COR-L47 (cell line): Measurements from ENCODE around the gene DAAM1.

Experiments used
- DNase-seq: peaks from one replicate; lab custom pipeline; 2025; lab: John Stamatoyannopoulos, UW

DAAM1 gene

GRCh38 chr14:59314953-59315599, 126.6 kb downstream of the DAAM1 start:
- DNase-seq = no peak

- no peak for DNase-seq
Observed at GRCh38 chr14:59316151-59316830, 127.8 kb downstream of the DAAM1 start.

DNA sequence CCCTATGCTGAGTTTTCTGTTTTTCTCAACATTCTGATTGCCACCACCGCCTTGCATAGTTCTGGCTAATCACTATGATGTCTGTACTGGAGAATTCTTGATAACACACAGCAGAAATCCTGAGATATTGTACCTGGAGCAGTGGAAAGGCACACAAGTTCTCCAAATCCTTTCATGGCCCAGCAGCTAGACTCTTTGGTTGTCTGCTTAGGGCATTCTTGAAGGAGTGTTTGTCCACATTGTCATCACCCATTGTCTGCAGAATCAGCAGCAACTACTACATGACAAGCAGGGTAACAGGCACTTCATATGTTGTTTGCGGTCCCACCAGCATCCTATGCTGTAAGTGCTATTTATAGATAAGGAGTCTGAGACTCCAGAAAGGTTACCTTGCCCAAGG, 128.9 kb downstream of the DAAM1 start:
- DNase-seq = no peak

GRCh38 chr14:59317798-59318505, 129.5 kb downstream of the DAAM1 start:
- no peak for DNase-seq

DNA sequence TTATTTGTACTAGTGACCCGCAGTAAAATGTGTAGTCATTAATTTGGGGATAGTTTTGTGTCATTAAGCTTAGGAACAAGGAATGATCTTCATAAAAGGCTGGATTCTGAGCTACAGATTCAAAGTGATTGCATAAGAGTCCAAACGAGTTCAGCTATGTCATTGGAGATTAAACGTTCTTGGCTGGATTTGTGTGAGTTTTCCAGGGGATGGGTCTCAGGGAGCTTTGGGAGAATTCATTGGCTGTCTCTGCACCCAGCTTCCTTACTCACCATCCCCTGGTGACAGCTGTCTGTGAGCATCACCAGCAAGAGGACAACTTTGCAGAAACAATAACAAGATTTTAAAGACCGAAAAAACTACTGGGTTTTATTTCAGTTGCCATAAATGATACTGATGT, 130.4 kb downstream of the DAAM1 start:
- no peak for DNase-seq

DNA sequence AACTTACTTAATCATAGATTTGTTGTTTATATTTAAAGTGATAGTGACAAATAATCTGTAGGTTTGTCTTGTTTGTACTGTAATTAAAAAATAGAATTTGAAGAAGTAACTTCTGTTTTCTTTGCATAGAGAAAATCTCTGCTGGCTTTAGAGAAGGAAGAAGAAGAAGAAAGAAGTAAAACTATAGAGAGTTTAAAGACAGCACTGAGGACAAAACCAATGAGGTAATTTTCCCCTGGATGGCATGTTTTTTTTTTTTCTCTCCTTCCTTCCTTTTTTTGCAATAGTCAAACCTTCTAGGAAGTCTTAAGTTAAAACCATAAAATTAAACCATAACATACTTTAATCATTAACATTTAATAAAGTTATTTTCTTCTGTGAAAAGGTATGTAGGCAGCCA, 131.9 kb downstream of the DAAM1 start:
- DNase-seq = no peak

GRCh38 chr14:59320763-59321625, 132.5 kb downstream of the DAAM1 start:
- DNase-seq = no peak

GRCh38 chr14:59321626-59321949, 133.1 kb downstream of the DAAM1 start:
- DNase-seq = no peak

DNA sequence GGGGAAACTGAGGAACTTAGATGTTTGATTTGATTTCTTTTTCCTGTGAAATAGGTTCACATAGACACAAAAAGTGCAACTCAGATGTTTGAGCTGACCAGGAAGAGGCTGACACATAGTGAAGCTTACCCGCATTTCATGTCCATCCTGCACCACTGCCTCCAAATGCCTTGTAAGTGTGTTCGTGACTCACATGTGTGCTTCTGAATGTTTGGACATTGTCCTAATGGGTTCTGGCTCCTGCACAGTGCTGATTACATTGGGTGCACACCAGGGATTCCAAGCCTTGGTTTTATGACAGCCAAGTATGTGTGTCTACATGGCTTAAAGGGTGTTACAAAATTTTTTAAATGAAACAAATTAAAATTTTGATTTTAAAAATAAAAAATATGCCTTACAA, 137.4 kb downstream of the DAAM1 start:
- DNase-seq = no peak

DNA sequence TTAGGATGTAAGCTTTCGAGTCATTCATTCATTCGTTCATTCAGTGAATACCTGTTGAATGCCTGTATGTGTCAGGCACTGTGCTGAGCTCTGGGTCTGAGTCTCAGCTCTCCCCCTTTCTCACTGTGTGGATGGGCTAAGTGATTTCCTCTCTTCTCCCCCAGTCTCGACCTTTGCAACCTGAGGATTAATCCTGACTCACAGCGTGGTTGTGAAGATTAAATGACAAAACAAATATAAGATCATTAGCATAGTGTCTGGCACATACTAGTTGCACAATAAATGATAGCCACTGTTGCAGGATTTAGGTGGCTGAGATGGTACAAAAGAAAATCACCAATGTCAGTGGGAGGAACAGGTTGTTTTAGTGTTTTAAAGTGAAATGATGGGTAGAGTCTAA, 140.0 kb downstream of the DAAM1 start:
- DNase-seq = no peak

- no peak for DNase-seq
Observed at GRCh38 chr14:59330455-59330854, 142.0 kb downstream of the DAAM1 start.

- no peak for DNase-seq
Observed at GRCh38 chr14:59331217-59331616, 142.8 kb downstream of the DAAM1 start.

DNA sequence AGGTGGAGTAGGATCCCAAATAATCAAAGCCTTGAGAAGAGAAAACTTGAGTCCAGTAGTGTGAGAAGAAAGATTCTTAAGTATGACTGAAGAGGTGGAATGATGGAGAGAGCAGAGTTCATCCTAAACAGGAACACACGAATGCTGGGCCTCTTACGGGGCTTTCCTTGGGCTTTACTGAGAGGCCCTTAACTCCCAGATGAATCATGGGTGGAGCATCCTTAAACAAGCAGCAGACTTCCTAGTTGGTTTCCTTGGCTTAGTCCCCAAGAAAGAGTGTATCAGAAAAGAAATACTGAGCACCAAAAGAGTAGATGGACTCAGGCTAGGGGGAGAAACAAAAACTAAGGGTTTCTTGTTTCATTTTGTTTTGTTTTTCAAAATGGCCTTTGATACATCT, 144.3 kb downstream of the DAAM1 start:
- DNase-seq = no peak

DNA sequence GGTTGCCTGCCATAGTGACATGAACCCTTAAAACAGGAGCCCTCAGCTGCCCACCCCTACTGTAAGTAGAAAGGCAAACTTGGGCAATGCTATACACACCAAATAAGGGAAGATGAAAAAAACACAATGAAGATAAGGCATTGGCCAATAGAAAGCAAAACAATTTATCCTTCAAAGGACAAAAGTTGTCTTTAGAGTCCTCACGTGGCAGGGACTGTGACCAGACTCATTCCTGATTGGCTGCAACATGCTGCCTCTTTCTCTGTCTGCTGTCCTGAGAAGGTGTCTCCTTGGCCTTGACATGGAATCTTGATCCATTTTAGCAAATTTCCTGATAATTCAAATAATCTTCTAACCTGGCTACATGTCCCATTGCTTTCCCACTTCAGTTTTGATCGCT, 144.8 kb downstream of the DAAM1 start:
- no peak for DNase-seq

GRCh38 chr14:59333668-59334067, 145.2 kb downstream of the DAAM1 start:
- DNase-seq = no peak

- DNase-seq = no peak
Observed at GRCh38 chr14:59334253-59334652, 145.8 kb downstream of the DAAM1 start.

DNA sequence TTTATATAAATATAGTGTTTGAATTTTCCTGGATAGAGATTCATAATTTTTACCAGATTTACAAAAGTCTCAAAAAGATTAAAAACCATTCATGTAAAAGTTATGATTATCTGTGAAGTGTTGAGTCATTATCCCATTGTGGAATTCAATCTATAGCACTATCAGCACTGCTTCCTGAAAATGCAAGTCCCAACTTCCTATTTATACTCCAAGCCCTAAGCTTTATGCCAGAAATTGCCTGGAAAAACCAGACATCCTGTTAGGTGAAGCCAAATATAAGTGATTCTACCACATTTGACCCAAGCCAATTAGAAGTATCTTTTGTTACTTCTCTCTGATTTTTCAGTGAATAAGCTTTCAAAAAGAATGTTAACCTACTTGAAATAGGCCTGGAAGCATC, 147.6 kb downstream of the DAAM1 start:
- no peak for DNase-seq

DNA sequence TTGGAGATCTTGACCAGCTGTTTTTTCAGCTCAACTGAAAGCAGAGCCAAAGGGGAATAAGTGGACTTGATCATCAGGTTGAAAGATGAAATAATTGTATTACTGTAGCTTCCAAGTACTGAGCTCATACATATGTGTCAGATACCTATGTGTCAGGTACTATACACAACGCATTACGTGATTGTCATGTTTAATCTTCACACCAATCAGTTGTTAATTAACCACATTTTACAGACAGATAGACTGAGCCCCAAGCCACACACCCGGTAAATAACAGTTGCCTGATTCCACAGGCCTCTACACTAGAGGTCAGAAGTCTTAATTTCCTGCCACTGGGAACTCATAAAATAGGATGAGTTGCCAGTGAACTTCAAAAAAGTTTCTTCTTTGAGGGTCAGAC, 148.2 kb downstream of the DAAM1 start:
- no peak for DNase-seq

GRCh38 chr14:59337141-59337611, 148.7 kb downstream of the DAAM1 start:
- DNase-seq = no peak

- DNase-seq = no peak
Observed at GRCh38 chr14:59338761-59339160, 150.3 kb downstream of the DAAM1 start.

DNA sequence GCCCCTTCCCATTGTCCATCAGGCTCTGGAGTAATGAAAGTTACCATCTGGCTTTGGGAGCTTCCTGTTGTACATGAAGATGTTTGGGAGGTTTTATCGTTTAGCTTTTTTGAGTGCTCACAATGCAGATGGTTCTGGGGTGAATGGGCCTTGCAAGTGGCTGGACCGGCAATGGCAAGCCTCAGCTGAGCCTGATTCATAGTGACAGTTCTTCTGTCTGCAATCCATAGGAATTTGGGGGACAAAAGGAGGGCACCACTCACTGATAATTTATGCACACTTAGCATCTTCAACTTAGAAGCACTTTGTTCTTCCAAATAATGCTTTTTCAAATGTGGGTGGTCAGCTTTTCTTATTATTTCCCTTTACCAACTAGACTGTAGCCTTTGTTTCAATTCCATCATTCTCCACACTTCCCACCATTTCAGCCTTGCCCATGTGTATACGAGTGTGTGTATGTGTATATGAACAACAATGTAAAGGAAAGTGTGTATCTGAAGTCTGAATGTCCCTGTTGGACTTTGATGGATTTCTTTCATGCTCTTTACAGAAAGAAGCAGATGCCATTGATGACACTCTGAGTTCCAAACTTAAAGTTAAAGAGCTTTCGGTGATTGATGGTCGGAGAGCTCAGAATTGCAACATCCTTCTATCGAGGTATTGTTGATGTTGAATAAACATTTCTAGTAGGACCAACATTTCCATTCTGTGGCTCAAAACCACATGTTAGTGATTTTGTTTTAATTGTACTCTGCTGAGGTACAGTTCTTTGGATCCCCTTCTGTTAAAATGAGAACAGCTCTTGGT, 151.3 kb downstream of the DAAM1 start:
- no peak for DNase-seq
